Coronary artery (tissue), 2 donors: ENCODE results near the gene PEX26.

ENCODE experiments used
- DNase-seq: peaks from one replicate; pipeline ENCODE4 v3.0.0-alpha.2; 2017; ENCODE audit warnings: low spot score
- H3K27ac ChIP-seq, 2 donors: fragments of 200-600 bp; sonication (generic); one replicate each; pipeline ENCODE4 v1.5.1; 2016 to 2019
- H3K4me3 ChIP-seq: fragments of 200-600 bp; sonication (generic); 2 replicates; pipeline ENCODE4 v1.5.1; 2016; ENCODE audit warnings: mild to moderate bottlenecking, moderate library complexity
- CTCF ChIP-seq: fragments of 200-600 bp; sonication (generic); IDR thresholded peaks from one replicate; pipeline ENCODE4 v1.5.1; 2019; ENCODE audit warnings: antibody characterized with exemption

The PEX26 gene

GRCh38 chr22:18091478-18091877 is 13.7 kb downstream of the PEX26 start:
- no peak for TF ChIP-seq CTCF
- peak overlapping the region; percentile 85 to 98 for H3K27ac ChIP-seq
- DNase-seq, result no peak
- H3K4me3 ChIP-seq, result peak overlapping the region; percentile 69

GRCh38 chr22:18091916-18092526 is 14.2 kb downstream of the PEX26 start:
- H3K4me3 ChIP-seq, result peak overlapping the region; percentile 69
- no peak for DNase-seq

GRCh38 chr22:18093661-18094060 is 15.9 kb downstream of the PEX26 start:
- H3K4me3 ChIP-seq, result no peak overlapping the region
- no peak for DNase-seq
- no peak overlapping the region for H3K27ac ChIP-seq
- TF ChIP-seq CTCF, result no peak

More at GRCh38 chr22:18091916-18092526, 14.2 kb downstream of the PEX26 start:
- peak overlapping the region; percentile 85 to 98 for H3K27ac ChIP-seq
- TF ChIP-seq CTCF, result no peak

- no peak for DNase-seq
- Histone ChIP-seq H3K27ac (no peak overlapping the region), H3K4me3 (no peak overlapping the region)
- TF ChIP-seq CTCF, result no peak
These were observed 17.5 kb downstream of the PEX26 start for GRCh38 chr22:18095101-18095805.

GRCh38 chr22:18096823-18097222 is 19.0 kb downstream of the PEX26 start:
- H3K27ac ChIP-seq, result no peak overlapping the region
- DNase-seq, result no peak
- TF ChIP-seq CTCF, result no peak
- no peak overlapping the region for H3K4me3 ChIP-seq

- H3K4me3 ChIP-seq, result no peak overlapping the region
- no peak for DNase-seq
- no peak for TF ChIP-seq CTCF
- H3K27ac ChIP-seq, result no peak overlapping the region
These were observed 23.0 kb downstream of the PEX26 start for GRCh38 chr22:18100781-18101180.

GRCh38 chr22:18101536-18101935 is 23.7 kb downstream of the PEX26 start:
- no peak for DNase-seq
- Histone ChIP-seq H3K4me3 (no peak overlapping the region), H3K27ac (no peak overlapping the region)
- no peak for TF ChIP-seq CTCF
